Breast epithelium (tissue), 4 donors: ENCODE results near the gene TMX3. TPM values are rescaled to one million over a fixed set of nuclear protein-coding genes. Genes with fewer than 3 reads are reported as not detected.
A peak's percentile ranks its signal among the peaks of the same experiment; 100 is the strongest.

ENCODE experiments used
- DNase-seq, 2 donors: peaks; one replicate each; pipeline ENCODE4 v3.0.0-alpha.2; 2019; ENCODE audit warnings: low spot score in 2 of 2
- H3K27ac ChIP-seq, 2 donors: fragments of 200-600 bp; sonication (generic) in 1 of 2; one replicate each; pipeline ENCODE4 v1.5.1; 2016 to 2019; ENCODE audit warnings: mild to moderate bottlenecking in 1 of 2
- H3K27me3 ChIP-seq, 2 donors: fragments of 200-600 bp; sonication (generic) in 1 of 2; one replicate each; pipeline versions ENCODE4 v1.5.1 to v1.6.0; 2017 to 2019; ENCODE audit warnings: control low read depth in 1 of 2, mild to moderate bottlenecking in 1 of 2
- H3K36me3 ChIP-seq: fragments of 200-600 bp; one replicate; pipeline ENCODE4 v1.5.1; 2019
- H3K4me1 ChIP-seq, 2 donors: fragments of 200-600 bp; sonication (generic); one replicate each; pipeline ENCODE4 v1.5.1; 2016 to 2019; ENCODE audit warnings: control low read depth in 1 of 2
- H3K4me3 ChIP-seq, 3 donors: fragments of 200-600 bp; sonication (generic); 1 replicate in 2 of 3; 2 replicates in 1 of 3; pipeline ENCODE4 v1.5.1; 2016 to 2019; ENCODE audit warnings: mild to moderate bottlenecking in 3 of 3, moderate library complexity in 2 of 3
- H3K9me3 ChIP-seq, 2 donors: fragments of 200-600 bp; sonication (generic) in 1 of 2; one replicate each; pipeline ENCODE4 v1.5.1; 2016 to 2019; ENCODE audit warnings: control low read depth in 1 of 2
- CTCF ChIP-seq, 3 donors: fragments of 450-650 bp; IDR thresholded peaks; one replicate each; pipeline ENCODE4 v1.5.1; 2016 to 2017; ENCODE audit warnings: antibody characterized with exemption in 3 of 3, mild to moderate bottlenecking in 3 of 3, moderate library complexity in 3 of 3
- POLR2A ChIP-seq: fragments of 450-650 bp; IDR thresholded peaks from one replicate; pipeline ENCODE4 v1.6.1; 2016; ENCODE audit warnings: antibody characterized with exemption, mild to moderate bottlenecking, moderate library complexity
- POLR2AphosphoS5 ChIP-seq, 3 donors: sonication (generic); formaldehyde crosslinking; IDR thresholded peaks; one replicate each; pipeline ENCODE4 v1.6.1; 2017; ENCODE audit warnings: antibody characterized with exemption in 3 of 3
- intact Hi-C: fragments of 100-400 bp; cut with DNase I; formaldehyde crosslinking; loops from one replicate; pipeline ENCODE4 v1.15.1; 2023; ENCODE audit warnings: low total_unique reads
- total RNA-seq, 3 donors: library from RNA; depleted of rRNA; stranded (reverse); fragments of >200 nt; gene quantifications; one replicate each; pipeline ENCODE4 v1.1.0, GENCODE V29; 2016

The TMX3 gene
- total RNA-seq, 3 donors from 2014 or later: 41.0 to 55.3 (median 41.3) TPM

GRCh38 chr18:68735483-68736343, 20.8 kb upstream of the TMX3 start:
- H3K27ac ChIP-seq: no peak overlapping the region

GRCh38 chr18:68734308-68734707, 19.4 kb upstream of the TMX3 start:
- DNase-seq: no peak
- no peak overlapping the region for H3K27ac ChIP-seq
- H3K4me1 ChIP-seq: no peaks in the 10 kb centered on the region
- no peaks in the 10 kb centered on the region for H3K27me3 ChIP-seq
- TF ChIP-seq CTCF (IDR thresholded peaks at IDR 0.05) (no peak), POLR2AphosphoS5 (IDR thresholded peaks at IDR 0.05) (no peak), POLR2A (no peak)
- H3K9me3 ChIP-seq: no peaks in the 10 kb centered on the region
- no peaks in the 10 kb centered on the region for H3K36me3 ChIP-seq
- intact Hi-C loops: no loop called here
- H3K4me3 ChIP-seq: no peak overlapping the region

More at GRCh38 chr18:68735483-68736343, 20.8 kb upstream of the TMX3 start:
- Histone ChIP-seq H3K9me3 (no peaks in the 10 kb centered on the region), H3K36me3 (no peaks in the 10 kb centered on the region), H3K4me1 (no peaks in the 10 kb centered on the region), H3K27me3 (no peaks in the 10 kb centered on the region), H3K4me3 (no peak overlapping the region)
- no peak for TF ChIP-seq POLR2A
- TF ChIP-seq POLR2AphosphoS5 (IDR thresholded peaks at IDR 0.05): no peak
- peak; percentile 16 to 71 (median 39) for TF ChIP-seq CTCF (IDR thresholded peaks at IDR 0.05)
- intact Hi-C loops: no loop called here
- no peak for DNase-seq

DNA sequence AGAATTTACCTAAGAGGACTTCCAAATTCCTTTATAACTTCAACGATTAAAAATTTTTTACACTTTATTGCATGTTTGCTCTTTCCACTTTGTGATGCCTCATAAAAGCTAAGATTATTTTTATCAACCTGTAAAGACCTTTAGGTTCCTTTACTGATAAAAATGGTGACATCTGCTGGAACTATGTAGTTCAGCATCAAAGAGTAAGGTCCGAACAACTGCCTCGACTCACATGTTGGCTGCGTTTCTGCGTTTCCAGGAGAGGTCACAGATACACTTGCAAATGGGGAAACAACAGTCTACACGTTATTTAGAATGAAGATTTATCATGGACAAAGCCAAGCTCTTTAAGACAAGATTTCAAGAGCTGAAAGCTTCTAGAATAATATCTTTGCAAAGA, 18.8 kb upstream of the TMX3 start:
- intact Hi-C loops: no loop called here
- no peak for DNase-seq
- Histone ChIP-seq H3K4me3 (no peak overlapping the region), H3K36me3 (no peaks in the 10 kb centered on the region), H3K4me1 (no peaks in the 10 kb centered on the region), H3K27ac (no peak overlapping the region), H3K27me3 (no peaks in the 10 kb centered on the region), H3K9me3 (no peaks in the 10 kb centered on the region)
- TF ChIP-seq POLR2AphosphoS5 (IDR thresholded peaks at IDR 0.05) (no peak), POLR2A (no peak), CTCF (IDR thresholded peaks at IDR 0.05) (no peak)

DNA sequence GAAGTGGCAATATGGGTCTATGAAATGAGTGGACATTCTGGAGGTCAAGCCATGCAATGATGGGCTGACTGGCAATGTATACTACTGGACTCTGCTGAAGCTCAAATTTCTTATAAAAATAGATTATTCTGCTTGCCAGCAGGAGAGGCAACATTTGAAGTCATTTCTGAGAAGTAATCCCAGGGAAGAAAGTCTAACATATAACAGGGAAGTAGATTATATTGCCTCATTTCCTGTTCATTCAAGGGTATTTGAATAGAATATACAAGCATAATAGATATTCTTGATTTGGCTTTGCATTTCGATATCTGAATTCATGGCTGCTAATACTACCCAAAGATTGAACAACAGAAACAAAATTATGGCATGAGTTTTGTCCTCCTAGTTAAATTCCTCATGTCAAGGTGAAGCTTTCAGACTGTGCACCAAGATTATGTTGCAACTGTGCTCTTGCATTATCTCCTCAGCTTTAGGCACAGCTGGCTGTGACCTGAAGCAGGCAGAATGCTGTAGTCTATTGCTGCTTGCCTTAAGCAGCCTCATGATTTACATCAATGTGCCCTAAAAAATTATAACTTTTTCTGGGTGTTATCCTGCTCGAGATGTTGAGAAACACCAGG, 13.3 kb upstream of the TMX3 start:
- intact Hi-C loops: no loop called here
- no peak for TF ChIP-seq POLR2AphosphoS5 (IDR thresholded peaks at IDR 0.05)
- no peak for TF ChIP-seq CTCF (IDR thresholded peaks at IDR 0.05)
- TF ChIP-seq POLR2A: no peak
- H3K27ac ChIP-seq: no peak overlapping the region
- H3K4me1 ChIP-seq: no peaks in the 10 kb centered on the region
- DNase-seq: no peak
- no peak overlapping the region for H3K4me3 ChIP-seq
- no peaks in the 10 kb centered on the region for H3K36me3 ChIP-seq
- H3K9me3 ChIP-seq: no peaks in the 10 kb centered on the region
- no peaks in the 10 kb centered on the region for H3K27me3 ChIP-seq

DNA sequence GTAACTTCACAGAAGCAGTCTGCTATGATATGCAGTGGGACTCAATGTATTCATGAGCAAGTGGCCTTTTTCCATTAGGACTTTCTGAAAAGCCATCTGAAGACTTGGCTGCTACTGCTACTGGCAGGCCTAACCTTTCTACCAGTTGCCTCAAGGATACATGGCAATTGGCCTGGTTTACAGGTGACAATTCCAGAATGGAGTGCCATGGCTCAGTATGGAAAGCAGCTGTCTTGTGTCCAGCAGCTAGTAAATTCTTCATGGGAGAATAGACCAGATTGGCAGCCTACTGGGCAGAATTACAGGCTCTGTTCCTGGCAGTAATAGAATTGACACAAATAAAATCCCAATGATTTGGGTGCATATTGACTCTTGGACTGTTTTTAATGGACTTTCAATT, 12.6 kb upstream of the TMX3 start:
- no peak for TF ChIP-seq POLR2AphosphoS5 (IDR thresholded peaks at IDR 0.05)
- TF ChIP-seq POLR2A: no peak
- TF ChIP-seq CTCF (IDR thresholded peaks at IDR 0.05): no peak
- no peak overlapping the region for H3K4me3 ChIP-seq
- DNase-seq: no peak
- H3K9me3 ChIP-seq: no peaks in the 10 kb centered on the region
- intact Hi-C loops: no loop called here
- no peak overlapping the region for H3K27ac ChIP-seq
- no peaks in the 10 kb centered on the region for H3K27me3 ChIP-seq
- no peaks in the 10 kb centered on the region for H3K4me1 ChIP-seq
- no peaks in the 10 kb centered on the region for H3K36me3 ChIP-seq
